GM12874 (cell line): ENCODE data around the gene ADRA2C.

Source experiments
- CTCF ChIP-seq: IDR thresholded peaks from 2 replicates; pipeline ENCODE4 v1.5.1; 2011; ENCODE audit warnings: low read depth, mild to moderate bottlenecking, control low read depth, low read length, moderate library complexity; ENCODE audit not compliant: insufficient read depth

Gene ADRA2C

GRCh38 chr4:3796960-3797359, 30.8 kb downstream of the ADRA2C start:
- no peak for TF ChIP-seq CTCF

GRCh38 chr4:3797831-3798790, 31.9 kb downstream of the ADRA2C start:
- no peak for TF ChIP-seq CTCF

- TF ChIP-seq CTCF: no peak
Measured at GRCh38 chr4:3799496-3799895, 33.3 kb downstream of the ADRA2C start.

GRCh38 chr4:3800351-3800750, 34.2 kb downstream of the ADRA2C start:
- TF ChIP-seq CTCF: no peak

GRCh38 chr4:3801521-3801920, 35.3 kb downstream of the ADRA2C start:
- TF ChIP-seq CTCF: no peak

- TF ChIP-seq CTCF: no peak
Measured at GRCh38 chr4:3801931-3802550, 35.9 kb downstream of the ADRA2C start.

- no peak for TF ChIP-seq CTCF
Measured at GRCh38 chr4:3802571-3803474, 36.6 kb downstream of the ADRA2C start.
